SKM-1 (cell line): ENCODE results near the gene CBY3.
A peak's percentile ranks its signal among the peaks of the same experiment; 100 is the strongest.
"Not testable (repeated sequence)": the region's sequence is repeated elsewhere in the genome, so short reads cannot be mapped to it uniquely, and the experiment has no call there.

Source experiments
- DNase-seq: peaks from one replicate; lab custom pipeline; 2025; ENCODE audit not compliant: unreplicated experiment; lab: John Stamatoyannopoulos, UW

Gene CBY3

GRCh38 chr5:179680780-179681401, at the start of gene CBY3:
Gene CBY3 (minus strand): TSS chr5:179681034. CDS start chr5:179680918, 116 bp downstream.
- no peak for DNase-seq

GRCh38 chr5:179730356-179730755, 49.5 kb upstream of the CBY3 start:
- DNase-seq, result no peak

GRCh38 chr5:179729727-179730126, 48.9 kb upstream of the CBY3 start:
- DNase-seq, result no peak

- DNase-seq, result no peak
These were observed 48.5 kb upstream of the CBY3 start for GRCh38 chr5:179729303-179729702.

GRCh38 chr5:179727106-179727505, 46.3 kb upstream of the CBY3 start:
- no peak for DNase-seq

- no peak for DNase-seq
These were observed 43.3 kb upstream of the CBY3 start for GRCh38 chr5:179724163-179724562.

- DNase-seq, result no peak
These were observed 39.4 kb upstream of the CBY3 start for GRCh38 chr5:179720222-179720621.

- DNase-seq, result no peak
These were observed 35.5 kb upstream of the CBY3 start for GRCh38 chr5:179716286-179716685.

- no peak for DNase-seq
These were observed 19.6 kb upstream of the CBY3 start for GRCh38 chr5:179700401-179700918.

- DNase-seq, result no peak
These were observed 18.9 kb upstream of the CBY3 start for GRCh38 chr5:179699616-179700237.

GRCh38 chr5:179698935-179699615, 18.2 kb upstream of the CBY3 start, which contains the start of gene CANX:
Gene CANX (plus strand): TSS chr5:179698967. CDS start chr5:179705682, 6,715 bp downstream.
- no peak for DNase-seq

- peak; percentile 98 for DNase-seq
These were observed 17.4 kb upstream of the CBY3 start for GRCh38 chr5:179697993-179698934.

- DNase-seq, result not testable (repeated sequence)
These were observed 16.7 kb upstream of the CBY3 start for GRCh38 chr5:179697543-179697942.

GRCh38 chr5:179697108-179697507, 16.3 kb upstream of the CBY3 start:
- DNase-seq, result no peak

- no peak for DNase-seq
These were observed 15.8 kb upstream of the CBY3 start for GRCh38 chr5:179696603-179697002.

GRCh38 chr5:179694561-179694960, 13.7 kb upstream of the CBY3 start:
- no peak for DNase-seq

- not testable (repeated sequence) for DNase-seq
These were observed 8.4 kb upstream of the CBY3 start for GRCh38 chr5:179689212-179689611.

GRCh38 chr5:179680014-179680779, 637 bp downstream of the CBY3 start:
- DNase-seq, result no peak

- DNase-seq, result no peak
These were observed 1.7 kb downstream of the CBY3 start for GRCh38 chr5:179679014-179679674.
